HUES48 (cell line): ENCODE data around the gene GAMT.
"Not testable (repeated sequence)": the region's sequence is repeated elsewhere in the genome, so short reads cannot be mapped to it uniquely, and the experiment has no call there.

Source experiments
- H3K27ac ChIP-seq: one replicate; pipeline ENCODE4 v1.7.0; 2013; ENCODE audit warnings: low read depth, low read length, inconsistent platforms
- H3K27me3 ChIP-seq: 2 replicates; pipeline ENCODE4 v1.6.1; 2013; ENCODE audit warnings: mild to moderate bottlenecking, low read length; ENCODE audit not compliant: control insufficient read depth, insufficient read depth
- H3K36me3 ChIP-seq: 2 replicates; pipeline ENCODE4 v1.6.1; 2013; ENCODE audit warnings: low read length; ENCODE audit not compliant: control insufficient read depth, insufficient read depth
- H3K4me1 ChIP-seq: 2 replicates; pipeline ENCODE4 v1.6.1; 2013; ENCODE audit warnings: mild to moderate bottlenecking, low read length; ENCODE audit not compliant: control insufficient read depth, insufficient read depth
- H3K4me3 ChIP-seq: 2 replicates; pipeline ENCODE4 v1.5.1; 2013; ENCODE audit warnings: mild to moderate bottlenecking, low read depth, low read length
- H3K9ac ChIP-seq: 2 replicates; pipeline ENCODE4 v1.6.1; 2013; ENCODE audit warnings: mild to moderate bottlenecking, low read depth, low read length, moderate library complexity
- H3K9me3 ChIP-seq: 2 replicates; pipeline ENCODE4 v1.6.1; 2013; ENCODE audit warnings: low read length; ENCODE audit not compliant: control insufficient read depth, insufficient read depth

GAMT gene

DNA sequence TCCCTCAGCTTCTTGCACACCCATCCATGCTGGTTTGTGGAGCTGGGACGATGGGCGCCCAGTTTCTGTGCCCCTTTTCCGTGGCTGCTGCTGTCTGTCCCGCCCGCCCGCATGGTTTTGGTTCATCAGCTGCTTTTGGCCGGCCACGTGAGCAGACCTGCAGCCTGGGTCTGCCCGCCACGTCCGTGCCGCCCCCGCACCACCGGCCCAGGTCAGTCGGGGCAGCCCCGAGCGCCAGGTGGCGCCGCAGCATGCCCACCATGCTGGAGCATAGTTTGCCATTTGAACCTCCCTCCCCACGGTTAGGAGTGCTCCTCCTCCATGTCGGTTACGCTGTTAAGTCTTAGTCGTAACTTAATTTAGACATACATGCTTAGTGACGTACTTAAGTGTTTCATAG lies 21.6 kb upstream of the GAMT start:
- no peaks in the 10 kb centered on the region for H3K27me3 ChIP-seq
- H3K27ac ChIP-seq: no peak overlapping the region
- no peaks in the 10 kb centered on the region for H3K4me1 ChIP-seq

DNA sequence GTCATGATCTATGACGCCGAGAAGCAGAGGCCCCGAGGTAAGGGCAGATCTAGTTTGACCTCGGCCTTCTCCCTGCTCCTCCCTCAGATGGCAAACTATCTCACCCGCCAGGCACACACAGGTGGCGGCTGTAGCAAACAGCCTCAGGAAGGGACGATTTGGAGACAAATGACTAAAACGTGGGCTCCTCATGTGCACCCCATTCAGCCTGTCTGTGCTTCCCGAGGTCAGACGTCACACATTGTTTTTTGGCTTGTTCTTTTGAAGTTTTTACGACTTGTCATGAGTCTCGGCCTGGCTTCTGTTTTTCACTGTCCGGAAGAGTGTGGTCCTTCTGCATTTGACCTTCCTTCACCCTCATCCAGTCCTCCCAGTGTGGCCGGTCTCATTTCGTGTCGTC lies 21.0 kb upstream of the GAMT start:
- H3K36me3 ChIP-seq: peaks cover 95% of the 10 kb centered on the region
- H3K27me3 ChIP-seq: no peaks in the 10 kb centered on the region
- no peak overlapping the region for H3K27ac ChIP-seq
- no peak overlapping the region for H3K4me3 ChIP-seq
- H3K4me1 ChIP-seq: no peaks in the 10 kb centered on the region
- no peaks in the 10 kb centered on the region for H3K9me3 ChIP-seq
- H3K9ac ChIP-seq: no peak overlapping the region

More for the DNA sequence above, 21.6 kb upstream of the GAMT start:
- peaks cover 95% of the 10 kb centered on the region for H3K36me3 ChIP-seq
- no peaks in the 10 kb centered on the region for H3K9me3 ChIP-seq
- no peak overlapping the region for H3K4me3 ChIP-seq
- H3K9ac ChIP-seq: no peak overlapping the region

DNA sequence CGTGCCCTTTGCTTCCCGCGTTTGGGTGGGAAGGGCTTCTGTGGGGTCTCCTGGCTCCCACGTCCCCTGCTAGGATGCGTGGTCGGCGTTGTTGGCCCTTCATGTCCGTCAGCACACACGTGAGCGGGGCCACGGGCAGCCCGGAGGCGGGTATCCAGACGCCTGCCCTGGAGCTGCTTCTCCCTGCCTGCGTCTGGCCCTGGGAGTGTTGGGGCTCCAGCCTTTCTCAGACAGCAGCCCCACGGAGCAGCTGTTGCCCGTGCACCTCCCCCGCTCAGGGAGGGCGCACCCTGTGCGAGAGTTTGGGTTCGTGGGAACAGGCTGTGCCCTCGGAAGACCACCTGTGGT lies 20.6 kb upstream of the GAMT start:
- H3K9ac ChIP-seq: no peak overlapping the region
- H3K4me3 ChIP-seq: no peak overlapping the region
- no peaks in the 10 kb centered on the region for H3K27me3 ChIP-seq
- no peaks in the 10 kb centered on the region for H3K9me3 ChIP-seq
- peaks cover 95% of the 10 kb centered on the region for H3K36me3 ChIP-seq
- no peak overlapping the region for H3K27ac ChIP-seq
- peaks cover 2% of the 10 kb centered on the region; the same call in 1 of the 2 replicates for H3K4me1 ChIP-seq

DNA sequence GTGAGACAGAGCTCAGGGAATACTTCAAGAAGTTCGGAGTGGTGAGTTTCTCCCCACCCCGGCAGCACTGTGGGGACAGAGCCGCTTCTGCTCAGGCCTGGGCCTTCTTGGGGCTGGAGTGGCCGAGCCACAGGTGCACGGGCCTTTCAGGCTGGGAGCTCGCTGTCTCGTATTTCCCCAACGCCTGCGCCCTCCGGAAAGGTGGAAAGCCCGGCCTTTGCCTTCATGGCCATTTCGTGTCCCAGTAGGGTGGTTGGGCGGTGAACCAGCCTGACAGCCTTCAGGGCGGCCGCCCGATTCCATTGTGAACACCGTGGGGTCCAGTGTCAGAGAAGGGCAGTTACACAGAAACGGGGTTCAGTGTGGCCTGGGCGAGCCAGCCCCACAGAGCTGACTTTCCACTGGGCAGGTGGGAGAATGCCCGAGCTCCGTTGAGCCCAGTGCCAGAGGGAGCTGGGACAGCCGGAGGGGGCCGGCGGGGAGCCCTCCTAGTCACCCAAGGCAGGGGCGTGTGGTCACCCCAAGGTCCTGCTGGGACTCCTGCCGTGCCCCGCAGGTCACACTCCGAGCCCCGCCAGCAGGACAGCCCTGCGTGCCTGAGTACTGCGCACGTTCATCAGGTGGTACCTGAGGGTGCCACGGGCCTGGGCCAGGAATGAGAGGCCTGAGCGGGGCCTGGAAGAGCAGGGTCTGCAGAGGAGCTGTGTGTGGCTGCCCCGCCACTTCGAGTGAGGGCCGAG lies 20.0 kb upstream of the GAMT start:
- Histone ChIP-seq H3K9me3 (no peaks in the 10 kb centered on the region), H3K27ac (no peak overlapping the region), H3K36me3 (peaks cover 93% of the 10 kb centered on the region), H3K27me3 (no peaks in the 10 kb centered on the region), H3K4me1 (peaks cover 8% of the 10 kb centered on the region), H3K9ac (no peak overlapping the region), H3K4me3 (no peak overlapping the region)

DNA sequence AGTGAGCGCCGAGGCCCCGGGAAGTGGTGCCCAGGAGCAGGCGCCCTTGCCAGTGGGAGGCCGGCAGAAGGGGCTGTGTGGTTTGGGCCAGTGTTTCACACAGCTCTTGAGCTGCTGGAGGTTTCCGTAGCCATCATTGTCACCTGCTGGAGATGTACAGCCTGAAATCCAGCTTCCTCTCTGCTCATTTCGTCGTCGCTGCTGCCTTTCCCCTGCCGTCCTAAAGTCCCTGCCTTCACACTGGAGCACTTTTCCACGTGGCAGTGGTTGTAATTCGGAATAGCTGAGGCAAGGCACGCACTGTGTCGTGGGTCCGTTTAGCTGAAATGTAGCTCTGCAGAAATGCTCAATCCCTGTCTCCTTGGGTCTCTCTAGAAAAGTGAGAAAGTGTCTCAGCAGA lies 19.2 kb upstream of the GAMT start:
- Histone ChIP-seq H3K9ac (no peak overlapping the region), H3K27me3 (no peaks in the 10 kb centered on the region), H3K27ac (no peak overlapping the region), H3K9me3 (no peaks in the 10 kb centered on the region), H3K36me3 (peaks cover 88% of the 10 kb centered on the region), H3K4me3 (no peak overlapping the region), H3K4me1 (peaks cover 16% of the 10 kb centered on the region)

DNA sequence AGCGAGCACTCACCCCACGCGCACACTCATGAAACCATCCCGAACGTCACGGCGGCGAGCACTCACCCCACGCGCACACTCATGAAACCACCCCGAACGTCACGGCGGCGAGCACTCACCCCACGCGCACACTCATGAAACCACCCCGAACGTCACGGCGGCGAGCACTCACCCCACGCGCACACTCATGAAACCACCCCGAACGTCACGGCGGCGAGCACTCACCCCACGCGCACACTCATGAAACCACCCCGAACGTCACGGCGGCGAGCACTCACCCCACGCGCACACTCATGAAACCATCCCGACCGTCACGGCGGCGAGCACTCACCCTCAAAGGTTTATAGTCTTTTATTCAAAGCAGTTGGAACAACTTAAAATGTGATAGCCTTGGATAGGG lies 18.7 kb upstream of the GAMT start:
- not testable (repeated sequence) for H3K27me3 ChIP-seq, H3K9me3 ChIP-seq, H3K27ac ChIP-seq, H3K9ac ChIP-seq, H3K4me3 ChIP-seq
- H3K4me1 ChIP-seq: peaks cover 18% of the 10 kb centered on the region
- H3K36me3 ChIP-seq: peaks cover 83% of the 10 kb centered on the region

DNA sequence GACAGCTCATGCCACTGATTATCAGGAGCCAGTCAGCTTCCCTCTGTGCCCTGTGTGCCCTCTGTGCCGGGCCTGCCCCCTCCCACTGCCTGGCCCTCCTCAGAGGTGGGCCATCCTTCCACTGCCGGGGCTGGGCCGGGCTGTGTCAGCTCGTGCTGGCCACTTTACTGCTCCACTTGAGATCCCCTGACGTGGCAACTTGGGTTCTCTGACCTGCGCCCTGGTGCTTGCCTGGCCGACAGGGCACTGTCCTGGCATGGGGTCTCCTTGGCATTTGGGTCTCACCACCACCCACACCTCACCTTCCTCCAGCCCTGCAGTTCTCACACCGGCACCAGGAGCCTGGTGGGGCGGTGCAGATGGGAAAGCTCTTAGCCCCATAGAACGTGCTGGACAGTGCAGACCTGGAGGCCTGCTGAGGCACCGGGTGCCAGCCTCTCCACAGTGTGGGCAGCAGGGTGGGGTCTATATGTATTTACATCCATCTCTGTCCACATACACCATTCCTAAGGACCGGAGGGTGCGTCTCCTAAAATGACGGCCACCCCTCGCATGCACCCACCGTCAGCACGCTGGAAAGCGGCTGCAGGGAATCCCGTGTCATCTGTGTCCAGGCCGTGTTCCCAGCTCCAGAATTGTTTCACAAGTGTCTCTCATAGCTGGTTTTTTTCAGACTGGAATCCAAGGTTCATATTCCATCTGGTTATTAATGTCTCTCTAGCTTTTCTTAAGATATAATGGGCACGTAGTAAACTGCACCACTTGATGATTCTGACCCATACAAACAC lies 17.8 kb upstream of the GAMT start:
- Histone ChIP-seq H3K27me3 (no peaks in the 10 kb centered on the region), H3K9me3 (no peaks in the 10 kb centered on the region), H3K4me1 (peaks cover 18% of the 10 kb centered on the region), H3K27ac (no peak overlapping the region), H3K4me3 (no peak overlapping the region), H3K36me3 (peaks cover 74% of the 10 kb centered on the region), H3K9ac (no peak overlapping the region)

DNA sequence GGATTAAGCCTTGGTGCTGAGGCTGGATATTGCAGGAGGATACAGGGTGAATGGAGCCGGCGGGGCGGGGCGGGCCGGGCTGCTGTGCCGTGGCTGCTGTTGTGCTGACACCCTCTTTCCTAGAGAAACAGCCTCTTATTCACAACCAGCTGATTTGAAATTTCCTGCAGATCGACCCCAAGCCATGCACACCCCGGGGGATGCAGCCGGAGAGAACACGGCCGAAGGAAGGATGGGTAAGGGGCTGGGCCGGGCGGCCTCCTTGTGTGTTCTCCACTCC lies 17.1 kb upstream of the GAMT start:
- no peak overlapping the region for H3K27ac ChIP-seq
- peaks cover 18% of the 10 kb centered on the region for H3K4me1 ChIP-seq
- no peak overlapping the region for H3K4me3 ChIP-seq
- no peaks in the 10 kb centered on the region for H3K9me3 ChIP-seq
- peaks cover 70% of the 10 kb centered on the region for H3K36me3 ChIP-seq
- no peak overlapping the region for H3K9ac ChIP-seq
- H3K27me3 ChIP-seq: no peaks in the 10 kb centered on the region

DNA sequence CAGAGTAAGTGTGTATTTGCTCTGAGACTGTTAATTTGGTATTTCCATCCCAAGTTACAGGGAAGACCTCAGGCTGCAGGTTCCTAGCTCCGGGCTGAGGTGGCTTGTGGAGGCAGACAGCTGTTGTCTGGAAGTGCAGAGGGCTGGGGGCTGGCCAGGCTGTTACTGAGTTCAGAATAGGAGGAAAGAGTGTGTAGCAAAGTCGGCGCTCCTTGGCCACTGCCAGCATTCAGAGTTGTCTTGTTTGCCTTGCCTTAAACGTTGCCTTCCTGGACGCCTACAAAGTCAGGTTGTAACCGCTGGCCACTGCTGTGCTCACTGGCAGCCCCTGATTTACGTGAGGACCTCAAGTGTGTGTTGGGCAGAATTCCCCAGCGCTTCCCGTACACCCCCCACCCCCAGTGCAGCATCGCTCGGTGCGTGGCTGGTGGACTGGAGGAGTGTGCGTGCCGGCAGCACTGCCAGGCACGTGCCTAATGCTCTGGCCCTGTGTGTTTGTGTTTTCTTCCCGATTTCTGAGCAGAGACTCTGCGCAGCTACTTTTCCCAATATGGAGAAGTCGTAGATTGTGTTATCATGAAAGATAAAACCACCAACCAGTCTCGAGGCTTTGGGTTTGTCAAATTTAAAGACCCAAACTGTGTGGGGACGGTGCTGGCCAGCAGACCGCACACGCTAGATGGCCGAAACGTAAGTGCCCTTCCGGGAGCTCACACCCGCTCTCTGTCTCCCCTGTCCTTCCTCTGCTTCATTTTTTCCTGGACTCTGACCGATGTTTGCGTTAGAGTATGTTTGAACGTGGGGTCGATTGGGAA lies 16.5 kb upstream of the GAMT start:
- Histone ChIP-seq H3K36me3 (peaks cover 70% of the 10 kb centered on the region), H3K27ac (peak overlapping the region; percentile 10)

DNA sequence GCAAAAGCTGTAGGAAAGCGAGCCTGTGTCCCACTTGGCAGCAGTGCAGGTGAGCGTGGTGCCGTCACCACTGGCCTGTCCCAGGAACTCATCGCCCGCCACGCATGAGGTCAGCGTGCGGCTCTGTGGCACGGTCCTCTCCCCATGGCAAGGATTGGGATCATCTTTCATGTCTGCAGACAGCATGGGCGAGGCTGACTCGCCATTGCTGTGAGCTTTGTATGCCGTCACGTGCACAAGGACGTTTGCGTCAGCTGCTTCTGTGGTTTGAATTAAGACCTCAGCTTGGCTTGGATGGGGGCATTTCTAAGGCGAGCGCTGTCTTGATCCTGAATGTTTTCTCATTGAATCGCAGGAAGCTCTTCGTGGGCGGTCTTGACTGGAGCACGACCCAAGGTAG lies 15.8 kb upstream of the GAMT start:
- Histone ChIP-seq H3K4me1 (peaks cover 18% of the 10 kb centered on the region), H3K4me3 (no peak overlapping the region), H3K36me3 (peaks cover 69% of the 10 kb centered on the region), H3K27ac (no peak overlapping the region), H3K9me3 (no peaks in the 10 kb centered on the region), H3K27me3 (no peaks in the 10 kb centered on the region), H3K9ac (no peak overlapping the region)

More for the DNA sequence above, 16.5 kb upstream of the GAMT start:
- Histone ChIP-seq H3K4me1 (peaks cover 18% of the 10 kb centered on the region), H3K27me3 (no peaks in the 10 kb centered on the region), H3K9me3 (no peaks in the 10 kb centered on the region), H3K4me3 (no peak overlapping the region), H3K9ac (no peak overlapping the region)
